B cell (primary cell): ENCODE data around the gene PHC3.

Source experiments
- CTCF ChIP-seq: fragments of 200-600 bp; IDR thresholded peaks from one replicate; pipeline ENCODE4 v1.8.0; 2022; ENCODE audit warnings: antibody characterized with exemption, mild to moderate bottlenecking
- EZH2 ChIP-seq: IDR thresholded peaks from 2 replicates; pipeline ENCODE4 v1.6.1; 2012; ENCODE audit warnings: borderline replicate concordance, low read depth, mild to moderate bottlenecking, moderate library complexity, low read length; ENCODE audit not compliant: insufficient read depth, poor library complexity, severe bottlenecking

- no peak for TF ChIP-seq CTCF
- TF ChIP-seq EZH2, result no peak
Observed at GRCh38 chr3:170040418-170040817, 141.1 kb downstream of the PHC3 start.
